HG02610 (cell line): Measurements from ENCODE around the gene WDR64.
"Not testable (repeated sequence)": the region's sequence is repeated elsewhere in the genome, so short reads cannot be mapped to it uniquely, and the experiment has no call there.

Experiments used
- ATAC-seq: cut with Tn5 transposase; IDR thresholded peaks from one replicate; pipeline ENCODE4 v1.9.1; 2021; ENCODE audit warnings: mild to moderate bottlenecking, moderate library complexity; ENCODE audit not compliant: unreplicated experiment

Gene WDR64

GRCh38 chr1:241654019-241654418 lies 1.9 kb downstream of the WDR64 start:
- no peak for ATAC-seq

- ATAC-seq = no peak
These were observed 2.6 kb downstream of the WDR64 start for GRCh38 chr1:241654641-241655040.

- ATAC-seq = no peak
These were observed 6.2 kb downstream of the WDR64 start for GRCh38 chr1:241658081-241658793.

GRCh38 chr1:241659016-241659415 lies 6.9 kb downstream of the WDR64 start:
- not testable (repeated sequence) for ATAC-seq

- no peak for ATAC-seq
These were observed 8.4 kb downstream of the WDR64 start for GRCh38 chr1:241660424-241660972.

GRCh38 chr1:241666419-241666818 lies 14.3 kb downstream of the WDR64 start:
- ATAC-seq = no peak

GRCh38 chr1:241672301-241672700 lies 20.2 kb downstream of the WDR64 start:
- no peak for ATAC-seq

GRCh38 chr1:241674805-241675384 lies 22.8 kb downstream of the WDR64 start:
- no peak for ATAC-seq

GRCh38 chr1:241675983-241676382 lies 23.9 kb downstream of the WDR64 start:
- no peak for ATAC-seq

GRCh38 chr1:241677201-241677600 lies 25.1 kb downstream of the WDR64 start:
- ATAC-seq = peak; percentile 98

GRCh38 chr1:241678536-241678935 lies 26.5 kb downstream of the WDR64 start:
- ATAC-seq = no peak

- no peak for ATAC-seq
These were observed 27.3 kb downstream of the WDR64 start for GRCh38 chr1:241679404-241679803.

- no peak for ATAC-seq
These were observed 27.9 kb downstream of the WDR64 start for GRCh38 chr1:241679961-241680360.

GRCh38 chr1:241681861-241682448 lies 29.9 kb downstream of the WDR64 start:
- not testable (repeated sequence) for ATAC-seq

GRCh38 chr1:241682921-241683320 lies 30.8 kb downstream of the WDR64 start:
- no peak for ATAC-seq

- ATAC-seq = no peak
These were observed 32.0 kb downstream of the WDR64 start for GRCh38 chr1:241684108-241684507.

GRCh38 chr1:241688940-241689368 lies 36.9 kb downstream of the WDR64 start:
- no peak for ATAC-seq

- ATAC-seq = no peak
These were observed 43.4 kb downstream of the WDR64 start for GRCh38 chr1:241695246-241696171.

GRCh38 chr1:241696172-241696814 lies 44.2 kb downstream of the WDR64 start:
- no peak for ATAC-seq
